SKM-1 (cell line): ENCODE data around the gene KLHDC9.
"Not testable (repeated sequence)": the region's sequence is repeated elsewhere in the genome, so short reads cannot be mapped to it uniquely, and the experiment has no call there.

Experiments used
- DNase-seq: peaks from one replicate; lab custom pipeline; 2025; ENCODE audit not compliant: unreplicated experiment; lab: John Stamatoyannopoulos, UW

KLHDC9 gene

DNA sequence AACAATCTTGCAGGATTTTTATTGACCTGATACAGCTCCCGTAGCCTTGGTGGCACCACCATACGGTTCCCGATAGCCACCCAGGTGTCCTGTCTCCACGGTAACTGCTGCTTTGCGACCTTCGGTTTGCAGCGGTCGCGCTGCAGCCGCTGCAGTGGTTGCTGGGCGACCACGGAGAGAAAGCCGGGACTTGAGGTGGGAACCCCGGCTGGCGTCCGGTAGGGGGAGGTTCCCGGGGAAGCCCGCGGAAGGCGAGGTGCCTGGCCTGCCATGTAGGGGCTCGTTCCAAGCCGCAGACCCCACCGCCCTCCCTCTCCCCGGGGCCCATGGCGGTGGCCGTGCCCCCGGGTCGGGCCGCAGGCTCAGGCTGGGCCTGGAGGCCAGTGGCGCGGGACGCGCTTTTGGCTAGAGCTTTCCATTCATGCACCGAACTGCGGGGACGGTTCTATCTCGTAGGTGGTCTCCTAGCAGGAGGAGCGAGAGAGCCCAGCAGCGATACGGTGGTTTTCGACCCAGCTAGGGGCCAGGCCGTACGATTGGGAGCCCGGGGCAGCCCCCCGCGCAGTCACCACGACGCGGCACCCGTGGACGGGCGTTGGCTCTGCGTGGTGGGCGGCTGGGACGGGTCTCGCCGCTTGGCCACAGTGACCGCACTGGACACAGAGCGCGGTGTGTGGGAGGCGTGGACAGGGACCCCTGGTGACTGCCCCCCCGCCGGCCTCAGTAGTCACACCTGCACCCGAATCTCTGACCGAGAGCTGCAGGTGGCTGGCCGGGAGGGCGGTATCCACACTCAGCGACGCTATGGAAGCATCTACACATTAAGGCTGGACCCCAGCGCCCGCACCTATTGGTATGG is at the start of gene KLHDC9:
KLHDC9 (plus strand) TSS at position 152 of the 859 bp plus-strand sequence; CDS start at position 327, 175 bp downstream.
- DNase-seq: no peak

- no peak for DNase-seq
These were observed 49.0 kb upstream of the KLHDC9 start for GRCh38 chr1:161048949-161049722.

GRCh38 chr1:161051219-161051618 is 46.9 kb upstream of the KLHDC9 start:
- no peak for DNase-seq

DNA sequence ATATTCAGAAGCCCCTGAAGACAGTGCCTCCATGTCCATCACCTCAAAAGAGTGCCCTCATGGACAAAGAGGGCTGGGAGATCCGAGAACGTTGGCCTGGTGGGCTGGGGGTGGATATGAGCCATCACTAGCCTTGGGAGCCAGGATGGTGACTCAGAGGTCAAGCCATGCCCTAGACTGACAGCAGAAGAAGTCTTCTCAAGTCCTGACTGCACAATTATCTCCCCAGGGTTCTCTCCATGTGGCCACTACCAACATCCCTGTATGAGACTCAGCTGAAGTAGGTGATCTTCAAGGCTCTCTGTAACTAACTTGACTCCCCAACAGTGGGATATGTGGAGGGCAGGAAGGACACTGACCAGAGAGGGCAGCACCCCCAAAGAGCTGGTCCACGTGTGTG is 45.3 kb upstream of the KLHDC9 start:
- no peak for DNase-seq

DNA sequence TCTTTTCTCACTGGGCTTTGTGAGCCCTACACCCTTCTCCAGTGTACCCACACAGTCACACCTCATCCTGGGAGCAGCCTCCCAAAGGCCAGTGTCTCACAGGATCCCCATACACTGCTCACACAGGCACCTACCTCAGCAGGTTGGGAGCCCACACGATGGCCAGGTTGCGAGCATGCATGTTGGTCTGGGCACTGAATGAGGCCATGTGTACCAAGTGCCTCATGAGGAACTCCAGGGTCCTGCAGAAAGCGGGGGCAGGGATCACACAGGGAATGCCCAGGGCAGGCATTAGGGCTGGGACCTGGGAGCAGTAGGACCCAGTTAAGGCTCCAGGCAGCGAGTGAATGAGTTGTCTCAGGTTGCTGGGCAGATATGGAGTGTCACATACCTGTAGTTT is 43.9 kb upstream of the KLHDC9 start:
- no peak for DNase-seq

GRCh38 chr1:161054805-161055204 is 43.4 kb upstream of the KLHDC9 start:
- no peak for DNase-seq

DNA sequence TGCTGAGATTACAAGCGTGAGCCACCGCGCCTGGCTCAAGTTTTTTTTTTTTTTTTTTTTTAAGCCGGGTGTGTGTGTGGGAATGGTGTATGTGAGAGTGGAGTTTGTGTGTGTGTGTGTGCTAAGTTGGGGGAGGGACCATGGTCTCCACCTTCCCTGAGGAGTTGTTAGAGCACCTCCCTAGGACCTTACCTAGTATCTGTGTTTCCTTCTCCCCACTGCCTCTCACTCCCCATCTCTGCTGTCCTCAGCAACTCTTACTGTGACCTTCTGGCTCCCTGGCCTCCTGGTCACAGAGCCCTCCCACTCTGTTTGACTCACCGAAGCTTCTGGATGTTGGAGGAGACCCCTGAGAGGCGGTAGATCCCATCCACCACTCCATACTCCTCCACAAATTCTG is 38.9 kb upstream of the KLHDC9 start:
- DNase-seq: no peak

DNA sequence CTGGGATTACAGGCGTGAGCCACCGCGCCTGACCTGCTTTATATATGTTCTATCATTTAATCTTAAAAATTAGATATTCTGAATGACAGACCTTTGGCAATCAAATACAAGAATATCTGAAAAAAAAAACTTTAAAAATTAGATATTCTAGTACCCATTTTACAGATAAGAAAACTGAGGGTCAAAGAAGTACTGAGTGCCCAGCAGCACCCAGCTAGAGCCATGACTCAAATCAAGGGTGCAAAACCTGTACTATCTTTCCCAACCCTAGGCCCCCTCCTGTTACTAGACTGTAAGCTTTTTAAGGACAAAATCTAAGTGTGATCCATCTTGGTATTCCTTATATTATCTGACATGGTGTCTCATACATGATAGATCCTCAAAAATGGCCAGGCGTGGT is 36.7 kb upstream of the KLHDC9 start:
- DNase-seq: no peak

- DNase-seq: not testable (repeated sequence)
These were observed 34.2 kb upstream of the KLHDC9 start for GRCh38 chr1:161063936-161064335.

DNA sequence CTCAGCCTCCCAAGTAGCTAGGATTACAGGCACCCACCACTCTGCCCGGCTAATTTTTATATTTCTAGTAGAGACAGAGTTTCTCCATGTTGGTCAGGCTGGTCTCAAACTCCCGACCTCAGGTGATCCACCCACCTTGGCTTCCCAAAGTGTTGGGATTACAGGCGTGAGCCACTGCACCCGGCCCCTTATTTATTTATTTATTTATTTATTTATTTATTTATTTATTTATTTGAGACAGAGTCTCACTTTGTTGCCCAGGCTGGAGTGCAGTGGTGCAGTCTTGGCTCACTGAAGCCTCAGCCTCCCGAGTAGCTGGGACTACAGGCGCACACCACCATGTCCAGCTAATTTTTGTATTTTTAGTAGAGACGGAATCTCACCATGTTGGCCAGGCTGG is 32.5 kb upstream of the KLHDC9 start:
- not testable (repeated sequence) for DNase-seq

DNA sequence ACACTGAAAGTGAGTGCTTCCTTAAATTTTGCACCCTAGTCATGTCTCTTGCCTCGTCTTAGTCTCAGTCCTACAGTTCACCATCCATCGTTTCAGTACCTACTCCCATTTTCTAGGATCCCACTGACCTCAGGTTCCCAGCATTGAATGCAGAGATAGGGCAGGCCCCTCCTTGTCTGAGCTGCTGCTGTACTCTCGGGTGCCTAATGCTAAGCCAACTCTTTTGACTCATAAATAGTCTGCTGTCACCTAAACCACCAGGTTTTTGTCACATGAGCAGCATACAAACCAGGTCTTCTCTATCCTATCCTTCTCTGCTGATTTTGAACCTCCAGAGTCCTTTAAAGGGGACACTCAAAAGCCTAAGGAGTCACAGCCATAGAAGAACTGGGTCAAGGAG is 31.5 kb upstream of the KLHDC9 start:
- no peak for DNase-seq

DNA sequence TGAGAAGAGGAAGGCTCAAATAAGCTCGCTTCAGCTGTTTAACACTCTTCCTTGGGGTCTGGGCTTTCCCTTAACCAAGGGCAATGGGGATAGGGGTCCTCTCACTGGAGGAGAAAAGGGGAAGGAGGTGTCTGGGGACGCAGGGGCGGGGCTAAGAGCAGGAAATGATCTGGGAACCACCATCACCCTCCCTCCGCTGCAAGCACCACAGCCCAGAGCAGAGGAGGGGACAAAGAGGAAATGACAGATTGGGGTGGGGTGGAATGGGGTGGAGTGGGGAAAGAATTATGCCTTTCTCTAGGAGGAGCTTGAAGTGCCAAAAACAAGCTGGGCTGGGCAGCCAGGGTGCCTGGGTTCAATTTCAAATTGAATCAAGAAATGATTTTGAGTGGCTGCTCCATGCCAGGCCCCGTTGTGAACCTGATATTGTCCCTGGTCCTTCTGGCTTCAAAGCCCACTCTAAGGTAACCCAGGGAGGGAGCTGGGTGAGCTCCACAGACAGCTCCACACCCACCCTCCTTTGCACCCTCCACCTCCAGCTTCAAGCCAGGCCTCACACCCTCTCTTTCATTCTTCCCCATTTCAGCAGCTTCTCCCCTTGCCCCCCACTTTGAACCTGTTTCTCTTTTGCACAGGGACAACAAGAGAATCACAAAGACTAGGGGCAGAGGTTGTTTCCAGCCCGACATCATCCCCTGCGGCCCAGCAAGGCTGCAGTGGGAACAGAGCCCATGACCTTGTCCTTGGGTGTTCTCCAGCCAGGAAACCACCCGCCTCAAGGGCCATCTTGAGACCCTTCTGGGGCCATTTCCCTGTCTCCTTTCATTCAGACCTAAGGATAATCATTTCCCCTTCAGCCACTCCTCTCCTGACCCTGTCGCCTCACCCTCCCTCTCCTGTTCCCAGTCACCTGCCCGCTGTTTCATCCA is 29.6 kb upstream of the KLHDC9 start:
- peak; percentile 97 for DNase-seq

DNA sequence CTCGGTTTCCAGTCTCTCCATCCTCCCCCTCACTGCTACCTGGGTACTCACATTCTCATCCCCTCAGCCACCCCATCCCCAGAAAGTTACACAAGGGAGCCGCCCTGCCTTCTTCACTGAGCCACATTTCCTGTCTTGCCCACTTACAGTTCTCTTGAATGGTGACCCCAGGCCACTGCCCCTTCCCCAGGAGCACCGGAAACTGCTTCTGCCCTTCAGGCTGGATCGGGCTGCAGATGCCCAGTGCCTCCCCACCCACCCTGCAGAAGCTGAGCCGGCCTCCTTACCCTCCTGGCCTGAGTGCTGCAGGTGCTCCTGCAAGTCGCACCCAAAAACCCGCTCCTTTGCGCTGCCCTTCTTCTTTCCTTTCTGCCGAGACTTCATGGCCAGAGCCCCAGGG is 28.9 kb upstream of the KLHDC9 start:
- DNase-seq: no peak

- peak; percentile 96 for DNase-seq
These were observed 28.4 kb upstream of the KLHDC9 start, which contains the start of gene ARHGAP30 for GRCh38 chr1:161069731-161070270. Gene ARHGAP30 (minus strand): TSS chr1:161069891. CDS start chr1:161069624, 267 bp downstream.

- no peak for DNase-seq
These were observed 27.4 kb upstream of the KLHDC9 start for GRCh38 chr1:161070761-161071160.

- DNase-seq: peak; percentile 60
These were observed 26.2 kb upstream of the KLHDC9 start for GRCh38 chr1:161071886-161072371.

- DNase-seq: no peak
These were observed 25.3 kb upstream of the KLHDC9 start for GRCh38 chr1:161072751-161073449.

GRCh38 chr1:161073474-161074121 is 24.6 kb upstream of the KLHDC9 start:
- DNase-seq: no peak

- no peak for DNase-seq
These were observed 23.3 kb upstream of the KLHDC9 start for GRCh38 chr1:161074676-161075368.
